Mucosa of descending colon (tissue), 3 donors: ENCODE results near the gene LY6G6F. TPM values are rescaled to one million over a fixed set of nuclear protein-coding genes. Genes with fewer than 3 reads are reported as not detected.
A peak's percentile ranks its signal among the peaks of the same experiment; 100 is the strongest.
"Not testable (repeated sequence)": the region's sequence is repeated elsewhere in the genome, so short reads cannot be mapped to it uniquely, and the experiment has no call there.

Experiments
- ATAC-seq: fragments of 200-7000 bp; cut with Tn5 transposase; one replicate; pipeline ENCODE4 v1.9.1; 2020; ENCODE audit warnings: mild to moderate bottlenecking, moderate library complexity
- DNase-seq, 3 donors: peaks; one replicate each; pipeline ENCODE4 v3.0.0-alpha.2; 2020
- H3K36me3 ChIP-seq: fragments of 200-600 bp; one replicate; pipeline ENCODE4 v1.8.0; 2021; ENCODE audit warnings: low read depth, mild to moderate bottlenecking
- H3K4me1 ChIP-seq: fragments of 200-600 bp; one replicate; pipeline ENCODE4 v1.8.0; 2021; ENCODE audit warnings: low read depth, mild to moderate bottlenecking
- H3K4me3 ChIP-seq: fragments of 200-600 bp; one replicate; pipeline ENCODE4 v1.8.0; 2021; ENCODE audit warnings: mild to moderate bottlenecking
- H3K9me3 ChIP-seq: fragments of 200-600 bp; one replicate; pipeline ENCODE4 v1.8.0; 2021; ENCODE audit warnings: mild to moderate bottlenecking
- CTCF ChIP-seq: fragments of 200-600 bp; IDR thresholded peaks from one replicate; pipeline ENCODE4 v1.8.0; 2022; ENCODE audit warnings: antibody characterized with exemption, mild to moderate bottlenecking
- intact Hi-C, 2 donors: fragments of 100-400 bp; cut with DNase I in 1 of 2; cut with micrococcal nuclease in 1 of 2; formaldehyde crosslinking; loops; one replicate each; pipeline versions ENCODE4 v1.11.0 to v1.11.1; 2022; cut with DNase I, micrococcal nuclease
- total RNA-seq, 3 donors: library from RNA; stranded (reverse); fragmentation: NEBNext Ultra II Directional in 2 of 3; extraction: Animal tissue kit (Norgen Biotek cat#: 25700) in 2 of 3; gene quantifications; one replicate each; pipeline versions ENCODE4 v1.2.1 to v1.2.4, GENCODE V29; 2021 to 2023
- donor health status: DM: no; HTN: no; CAD: no; lungs with moderate emphysema.
- donor health status: DM: no; HTN: no; CAD: no.
- donor health status: DM: no; HTN: yes; CAD: no.

Gene LY6G6F
- total RNA-seq, 3 donors from 2014 or later: not detected

GRCh38 chr6:31702819-31703716 is 3.6 kb upstream of the LY6G6F start, which contains the start of gene ABHD16A:
Gene ABHD16A (minus strand): TSS chr6:31703324. CDS start chr6:31703281, 43 bp downstream.
- intact Hi-C loops: no loop called here
- peak; percentile 98 for ATAC-seq

GRCh38 chr6:31705931-31706330 is 735 bp upstream of the LY6G6F start:
- H3K36me3 ChIP-seq: no peaks in the 10 kb centered on the region
- ATAC-seq: no peak
- no peak for TF ChIP-seq CTCF
- H3K9me3 ChIP-seq: no peaks in the 10 kb centered on the region
- peaks cover 20% of the 10 kb centered on the region for H3K4me1 ChIP-seq
- intact Hi-C loops: no loop called here
- DNase-seq: no peak
- no peak overlapping the region for H3K4me3 ChIP-seq

More at GRCh38 chr6:31702819-31703716, 3.6 kb upstream of the LY6G6F start, which contains the start of gene ABHD16A:
- Histone ChIP-seq H3K36me3 (no peaks in the 10 kb centered on the region), H3K4me3 (peak within 1 kb of the TSS; percentile 87), H3K4me1 (peaks cover 20% of the 10 kb centered on the region), H3K9me3 (no peaks in the 10 kb centered on the region)
- TF ChIP-seq CTCF: no peak
- DNase-seq: peak; percentile 98 to 100 (median 99)

- no peak for TF ChIP-seq CTCF
Observed at GRCh38 chr6:31707701-31708100, 1.0 kb downstream of the LY6G6F start.

GRCh38 chr6:31708224-31708623 is 1.6 kb downstream of the LY6G6F start:
- H3K36me3 ChIP-seq: no peaks in the 10 kb centered on the region
- TF ChIP-seq CTCF: no peak
- intact Hi-C loops: no loop called here

More at GRCh38 chr6:31707701-31708100, 1.0 kb downstream of the LY6G6F start:
- ATAC-seq (no peak), DNase-seq (no peak)
- Histone ChIP-seq H3K36me3 (no peaks in the 10 kb centered on the region), H3K4me3 (no peak overlapping the region), H3K4me1 (peaks cover 12% of the 10 kb centered on the region), H3K9me3 (no peaks in the 10 kb centered on the region)
- intact Hi-C loops: no loop called here

GRCh38 chr6:31709157-31709556 is 2.5 kb downstream of the LY6G6F start:
- H3K4me3 ChIP-seq, ATAC-seq, H3K9me3 ChIP-seq, intact Hi-C loops, DNase-seq, H3K36me3 ChIP-seq: not testable (repeated sequence)
- H3K4me1 ChIP-seq: peaks cover 13% of the 10 kb centered on the region

More at GRCh38 chr6:31708224-31708623, 1.6 kb downstream of the LY6G6F start:
- H3K4me3 ChIP-seq: no peak overlapping the region
- ATAC-seq: no peak
- H3K4me1 ChIP-seq: peaks cover 12% of the 10 kb centered on the region
- no peak for DNase-seq
- H3K9me3 ChIP-seq: no peaks in the 10 kb centered on the region

- Histone ChIP-seq H3K9me3 (no peaks in the 10 kb centered on the region), H3K4me1 (peaks cover 17% of the 10 kb centered on the region), H3K4me3 (no peak overlapping the region), H3K36me3 (no peaks in the 10 kb centered on the region)
- ATAC-seq (peak; percentile 5), DNase-seq (no peak)
- intact Hi-C loops: no loop called here
- no peak for TF ChIP-seq CTCF
Observed at GRCh38 chr6:31710523-31711219, 4.0 kb downstream of the LY6G6F start.
